Loucy (cell line): ENCODE measurements around the gene PALLD.

Experiments used
- H2AFZ ChIP-seq: fragments of 200-600 bp; sonication (generic); 2 replicates; pipeline ENCODE4 v1.6.0; 2016; ENCODE audit warnings: antibody characterized with exemption, mild to moderate bottlenecking, low read length, moderate library complexity
- H3F3A ChIP-seq: fragments of 200-600 bp; 2 replicates; pipeline ENCODE4 v1.6.0; 2016; ENCODE audit warnings: antibody characterized with exemption, low read depth, mild to moderate bottlenecking
- H3K27me3 ChIP-seq: fragments of 200-600 bp; sonication (generic); 2 replicates; pipeline ENCODE4 v1.6.1; 2014; ENCODE audit warnings: low read length, mild to moderate bottlenecking; ENCODE audit not compliant: insufficient read depth, poor library complexity, severe bottlenecking
- H3K36me3 ChIP-seq: fragments of 200-600 bp; sonication (generic); 2 replicates; pipeline ENCODE4 v1.6.1; 2016; ENCODE audit warnings: low read length; ENCODE audit not compliant: insufficient read depth
- H3K4me1 ChIP-seq: fragments of 200-600 bp; sonication (generic); 2 replicates; pipeline ENCODE4 v1.5.1; 2014; ENCODE audit warnings: low read length, mild to moderate bottlenecking; ENCODE audit not compliant: insufficient read depth, poor library complexity, severe bottlenecking
- H3K4me2 ChIP-seq: fragments of 200-600 bp; sonication (generic); 2 replicates; pipeline ENCODE4 v1.6.0; 2014; ENCODE audit warnings: antibody characterized with exemption, low read length, low read depth, mild to moderate bottlenecking; ENCODE audit not compliant: poor library complexity, severe bottlenecking
- H3K4me3 ChIP-seq: fragments of 200-600 bp; sonication (generic); 2 replicates; pipeline ENCODE4 v1.5.1; 2014; ENCODE audit warnings: low read length, mild to moderate bottlenecking, mixed read lengths; ENCODE audit not compliant: poor library complexity, severe bottlenecking
- H3K79me2 ChIP-seq: fragments of 200-600 bp; sonication (generic); 2 replicates; pipeline ENCODE4 v1.6.1; 2014; ENCODE audit warnings: low read length; ENCODE audit not compliant: insufficient read depth
- H3K9ac ChIP-seq: fragments of 200-600 bp; sonication (generic); 2 replicates; pipeline ENCODE4 v1.6.0; 2014; ENCODE audit warnings: mild to moderate bottlenecking, low read depth, low read length, moderate library complexity; ENCODE audit not compliant: poor library complexity, severe bottlenecking
- H3K9me2 ChIP-seq: fragments of 200-600 bp; sonication (generic); replicated peaks from 2 replicates; pipeline ENCODE4 v1.6.1; 2016; ENCODE audit warnings: low read depth, low read length, mixed read lengths
- H3K9me3 ChIP-seq: fragments of 200-600 bp; sonication (generic); 2 replicates; pipeline ENCODE4 v1.6.1; 2014; ENCODE audit warnings: mild to moderate bottlenecking, antibody characterized with exemption, low read length, low read depth; ENCODE audit not compliant: insufficient read depth
- H4K20me1 ChIP-seq: fragments of 200-600 bp; sonication (generic); 2 replicates; pipeline ENCODE4 v1.6.0; 2014; ENCODE audit warnings: antibody characterized with exemption, low read length, mild to moderate bottlenecking; ENCODE audit not compliant: insufficient read depth, poor library complexity, severe bottlenecking
- EZH2phosphoT487 ChIP-seq: fragments of 200-600 bp; IDR thresholded peaks from 2 replicates; pipeline ENCODE4 v1.6.1; 2018; ENCODE audit warnings: antibody characterized with exemption, mild to moderate bottlenecking, moderate library complexity, borderline replicate concordance
- TF ChIP-seq, protein P1 (sequence below): fragments of 200-600 bp; sonication (generic); conservative IDR thresholded peaks from 2 replicates; pipeline ENCODE4 v1.5.1; 2014; ENCODE audit warnings: mild to moderate bottlenecking, antibody characterized with exemption, low read length

Gene PALLD

GRCh38 chr4:168679819-168680218, 183.0 kb downstream of the PALLD start:
- H3K36me3 ChIP-seq = no peaks in the 10 kb centered on the region
- H3K9me2 ChIP-seq = no peaks in the 10 kb centered on the region

GRCh38 chr4:168682898-168683500, 186.1 kb downstream of the PALLD start:
- H3K9me2 ChIP-seq = no peaks in the 10 kb centered on the region
- no peak overlapping the region for H3K4me2 ChIP-seq
- no peak for TF ChIP-seq EZH2phosphoT487
- TF ChIP-seq, protein P1, sequence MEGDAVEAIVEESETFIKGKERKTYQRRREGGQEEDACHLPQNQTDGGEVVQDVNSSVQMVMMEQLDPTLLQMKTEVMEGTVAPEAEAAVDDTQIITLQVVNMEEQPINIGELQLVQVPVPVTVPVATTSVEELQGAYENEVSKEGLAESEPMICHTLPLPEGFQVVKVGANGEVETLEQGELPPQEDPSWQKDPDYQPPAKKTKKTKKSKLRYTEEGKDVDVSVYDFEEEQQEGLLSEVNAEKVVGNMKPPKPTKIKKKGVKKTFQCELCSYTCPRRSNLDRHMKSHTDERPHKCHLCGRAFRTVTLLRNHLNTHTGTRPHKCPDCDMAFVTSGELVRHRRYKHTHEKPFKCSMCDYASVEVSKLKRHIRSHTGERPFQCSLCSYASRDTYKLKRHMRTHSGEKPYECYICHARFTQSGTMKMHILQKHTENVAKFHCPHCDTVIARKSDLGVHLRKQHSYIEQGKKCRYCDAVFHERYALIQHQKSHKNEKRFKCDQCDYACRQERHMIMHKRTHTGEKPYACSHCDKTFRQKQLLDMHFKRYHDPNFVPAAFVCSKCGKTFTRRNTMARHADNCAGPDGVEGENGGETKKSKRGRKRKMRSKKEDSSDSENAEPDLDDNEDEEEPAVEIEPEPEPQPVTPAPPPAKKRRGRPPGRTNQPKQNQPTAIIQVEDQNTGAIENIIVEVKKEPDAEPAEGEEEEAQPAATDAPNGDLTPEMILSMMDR = no peak
- H3K4me3 ChIP-seq = no peak overlapping the region
- no peak overlapping the region for H3K9ac ChIP-seq
- no peaks in the 10 kb centered on the region for H3K79me2 ChIP-seq
- no peaks in the 10 kb centered on the region for H4K20me1 ChIP-seq
- no peaks in the 10 kb centered on the region for H3K9me3 ChIP-seq
- no peak overlapping the region for H2AFZ ChIP-seq
- no peaks in the 10 kb centered on the region for H3K36me3 ChIP-seq
- no peaks in the 10 kb centered on the region for H3F3A ChIP-seq
- no peaks in the 10 kb centered on the region for H3K4me1 ChIP-seq
- no peaks in the 10 kb centered on the region for H3K27me3 ChIP-seq

More at GRCh38 chr4:168679819-168680218, 183.0 kb downstream of the PALLD start:
- H2AFZ ChIP-seq = no peak overlapping the region
- no peaks in the 10 kb centered on the region for H3K79me2 ChIP-seq
- H3K27me3 ChIP-seq = no peaks in the 10 kb centered on the region
- H4K20me1 ChIP-seq = no peaks in the 10 kb centered on the region
- no peaks in the 10 kb centered on the region for H3F3A ChIP-seq
- H3K9me3 ChIP-seq = no peaks in the 10 kb centered on the region
- H3K9ac ChIP-seq = no peak overlapping the region
- TF ChIP-seq, protein P1 = no peak
- H3K4me1 ChIP-seq = no peaks in the 10 kb centered on the region
- no peak overlapping the region for H3K4me2 ChIP-seq
- no peak overlapping the region for H3K4me3 ChIP-seq

GRCh38 chr4:168683595-168683994, 186.7 kb downstream of the PALLD start:
- Histone ChIP-seq H3K79me2 (no peaks in the 10 kb centered on the region), H2AFZ (no peak overlapping the region), H3K9me3 (no peaks in the 10 kb centered on the region), H4K20me1 (no peaks in the 10 kb centered on the region), H3K9ac (no peak overlapping the region), H3F3A (no peaks in the 10 kb centered on the region), H3K9me2 (no peaks in the 10 kb centered on the region), H3K4me3 (no peak overlapping the region), H3K27me3 (no peaks in the 10 kb centered on the region), H3K4me1 (no peaks in the 10 kb centered on the region), H3K4me2 (no peak overlapping the region), H3K36me3 (no peaks in the 10 kb centered on the region)
- TF ChIP-seq, protein P1 = no peak
- TF ChIP-seq EZH2phosphoT487 = no peak
